Measurements from ENCODE around the gene OR2AG2.

GRCh38 chr11:6736495-6737121 lies 35.2 kb downstream of the OR2AG2 start:
- TF ChIP-seq CTCF (conservative IDR thresholded peaks at IDR 0.05; ENCODE audit: low read length) (no peak), EZH2phosphoT487 (IDR thresholded peaks at IDR 0.05; ENCODE audit: borderline replicate concordance, low read depth, low read length) (no peak)

Measured in OCI-LY7 (cell line).